Right atrium auricular region (tissue), 2 donors: ENCODE results near the gene KLHL8. TPM values are rescaled to one million over a fixed set of nuclear protein-coding genes. Genes with fewer than 3 reads are reported as not detected.

ENCODE experiments used
- DNase-seq: peaks from one replicate; pipeline ENCODE4 v3.0.0-alpha.2; 2019; ENCODE audit warnings: low spot score
- H3K27ac ChIP-seq, 2 donors: fragments of 200-600 bp; sonication (generic); 1 replicate in 1 of 2; 2 replicates in 1 of 2; pipeline ENCODE4 v1.5.1; 2016 to 2019
- H3K27me3 ChIP-seq, 2 donors: fragments of 200-600 bp; sonication (generic); one replicate each; pipeline versions ENCODE4 v1.5.1 to v1.6.0; 2017 to 2019
- H3K36me3 ChIP-seq: fragments of 200-600 bp; sonication (generic); one replicate; pipeline ENCODE4 v1.5.1; 2016
- H3K4me1 ChIP-seq, 2 donors: fragments of 200-600 bp; sonication (generic); one replicate each; pipeline versions ENCODE4 v1.5.1 to v1.6.0; 2017 to 2019
- H3K4me3 ChIP-seq, 2 donors: fragments of 200-600 bp; sonication (generic); 1 replicate in 1 of 2; 2 replicates in 1 of 2; pipeline ENCODE4 v1.5.1; 2017 to 2019; ENCODE audit warnings: mild to moderate bottlenecking in 1 of 2, moderate library complexity in 1 of 2
- H3K9me3 ChIP-seq, 2 donors: fragments of 200-600 bp; sonication (generic); one replicate each; pipeline ENCODE4 v1.5.1; 2019
- total RNA-seq, 2 donors: library from RNA; depleted of rRNA; stranded (reverse); fragments of >200 nt; gene quantifications; one replicate each; pipeline ENCODE4 v1.1.0, GENCODE V29; 2016
- TF ChIP-seq, protein P1 (sequence below), 2 donors: fragments of 200-600 bp; sonication (generic); IDR thresholded peaks; one replicate each; pipeline ENCODE4 v1.5.1; 2019; ENCODE audit warnings: antibody characterized with exemption in 2 of 2

Gene KLHL8
- total RNA-seq, 2 donors from 2014 or later, result 5.9 to 6.9 TPM

GRCh38 chr4:87235020-87235671 lies 14.7 kb upstream of the KLHL8 start:
- Histone ChIP-seq H3K36me3 (no peaks in the 10 kb centered on the region), H3K27ac (no peak overlapping the region), H3K4me3 (peak overlapping the region; percentile 34 to 46), H3K9me3 (no peaks in the 10 kb centered on the region), H3K4me1 (no peaks in the 10 kb centered on the region), H3K27me3 (no peaks in the 10 kb centered on the region)
- TF ChIP-seq, protein P1, sequence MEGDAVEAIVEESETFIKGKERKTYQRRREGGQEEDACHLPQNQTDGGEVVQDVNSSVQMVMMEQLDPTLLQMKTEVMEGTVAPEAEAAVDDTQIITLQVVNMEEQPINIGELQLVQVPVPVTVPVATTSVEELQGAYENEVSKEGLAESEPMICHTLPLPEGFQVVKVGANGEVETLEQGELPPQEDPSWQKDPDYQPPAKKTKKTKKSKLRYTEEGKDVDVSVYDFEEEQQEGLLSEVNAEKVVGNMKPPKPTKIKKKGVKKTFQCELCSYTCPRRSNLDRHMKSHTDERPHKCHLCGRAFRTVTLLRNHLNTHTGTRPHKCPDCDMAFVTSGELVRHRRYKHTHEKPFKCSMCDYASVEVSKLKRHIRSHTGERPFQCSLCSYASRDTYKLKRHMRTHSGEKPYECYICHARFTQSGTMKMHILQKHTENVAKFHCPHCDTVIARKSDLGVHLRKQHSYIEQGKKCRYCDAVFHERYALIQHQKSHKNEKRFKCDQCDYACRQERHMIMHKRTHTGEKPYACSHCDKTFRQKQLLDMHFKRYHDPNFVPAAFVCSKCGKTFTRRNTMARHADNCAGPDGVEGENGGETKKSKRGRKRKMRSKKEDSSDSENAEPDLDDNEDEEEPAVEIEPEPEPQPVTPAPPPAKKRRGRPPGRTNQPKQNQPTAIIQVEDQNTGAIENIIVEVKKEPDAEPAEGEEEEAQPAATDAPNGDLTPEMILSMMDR (IDR thresholded peaks at IDR 0.05), result no peak
- DNase-seq, result no peak

DNA sequence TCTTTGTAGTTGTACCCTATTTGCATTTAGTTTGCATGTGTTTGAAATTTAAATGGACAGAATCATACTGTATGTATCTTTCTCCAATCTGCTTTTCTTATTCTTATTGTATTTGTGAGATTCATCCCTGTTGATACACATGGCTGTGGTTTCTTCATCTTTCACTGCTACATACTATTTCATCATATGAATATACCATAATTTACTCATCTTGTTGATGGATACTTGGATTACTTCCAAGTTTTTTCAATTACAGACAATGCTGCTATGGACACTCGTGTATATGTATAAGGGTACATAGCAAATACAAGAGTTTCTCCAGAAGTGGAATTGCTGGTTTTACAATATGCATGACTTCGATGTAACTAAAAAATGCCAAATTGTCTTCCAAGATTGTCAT lies 11.8 kb upstream of the KLHL8 start:
- H3K27ac ChIP-seq, result no peak overlapping the region
- DNase-seq, result no peak
- H3K27me3 ChIP-seq, result no peaks in the 10 kb centered on the region
- no peaks in the 10 kb centered on the region for H3K4me1 ChIP-seq
- no peak overlapping the region for H3K4me3 ChIP-seq
- TF ChIP-seq, protein P1 (IDR thresholded peaks at IDR 0.05), result no peak
- H3K9me3 ChIP-seq, result no peaks in the 10 kb centered on the region
- no peaks in the 10 kb centered on the region for H3K36me3 ChIP-seq

GRCh38 chr4:87230806-87231205 lies 10.4 kb upstream of the KLHL8 start:
- H3K4me3 ChIP-seq, result no peak overlapping the region
- H3K36me3 ChIP-seq, result no peaks in the 10 kb centered on the region
- H3K9me3 ChIP-seq, result no peaks in the 10 kb centered on the region
- H3K27ac ChIP-seq, result no peak overlapping the region
- TF ChIP-seq, protein P1 (IDR thresholded peaks at IDR 0.05), result no peak
- no peaks in the 10 kb centered on the region for H3K27me3 ChIP-seq
- no peaks in the 10 kb centered on the region for H3K4me1 ChIP-seq
- DNase-seq, result no peak

- no peaks in the 10 kb centered on the region for H3K36me3 ChIP-seq
- no peaks in the 10 kb centered on the region for H3K4me1 ChIP-seq
- DNase-seq, result no peak
- TF ChIP-seq, protein P1 (IDR thresholded peaks at IDR 0.05), result no peak
- H3K4me3 ChIP-seq, result no peak overlapping the region
- no peak overlapping the region for H3K27ac ChIP-seq
- no peaks in the 10 kb centered on the region for H3K9me3 ChIP-seq
- no peaks in the 10 kb centered on the region for H3K27me3 ChIP-seq
Measured at GRCh38 chr4:87229979-87230378, 9.6 kb upstream of the KLHL8 start.

GRCh38 chr4:87228262-87228860 lies 7.9 kb upstream of the KLHL8 start:
- TF ChIP-seq, protein P1 (IDR thresholded peaks at IDR 0.05), result no peak
- Histone ChIP-seq H3K4me3 (no peak overlapping the region), H3K36me3 (no peaks in the 10 kb centered on the region), H3K27ac (no peak overlapping the region), H3K9me3 (no peaks in the 10 kb centered on the region), H3K27me3 (no peaks in the 10 kb centered on the region), H3K4me1 (no peaks in the 10 kb centered on the region)
- DNase-seq, result no peak

- TF ChIP-seq, protein P1 (IDR thresholded peaks at IDR 0.05), result no peak
- H3K4me3 ChIP-seq, result no peak overlapping the region
- no peaks in the 10 kb centered on the region for H3K4me1 ChIP-seq
- H3K36me3 ChIP-seq, result no peaks in the 10 kb centered on the region
- DNase-seq, result no peak
- no peaks in the 10 kb centered on the region for H3K27me3 ChIP-seq
- no peak overlapping the region for H3K27ac ChIP-seq
- H3K9me3 ChIP-seq, result no peaks in the 10 kb centered on the region
Measured at GRCh38 chr4:87227751-87228151, 7.3 kb upstream of the KLHL8 start.
